Naive thymus-derived CD4-positive, alpha-beta T cell (primary cell): ENCODE data around the gene CRADD. TPM values are rescaled to one million over a fixed set of nuclear protein-coding genes. Genes with fewer than 3 reads are reported as not detected.
A peak's percentile ranks its signal among the peaks of the same experiment; 100 is the strongest.

ENCODE experiments used
- ATAC-seq: fragments of 150-1000 bp; cut with Tn5 transposase; 2 replicates; pipeline ENCODE4 v1.10.0; 2021; ENCODE audit warnings: mild to moderate bottlenecking, moderate library complexity
- CTCF ChIA-PET: fragments of 350-600 bp; sonication (Branson Sonifier 250); formaldehyde crosslinking; loops from one replicate; lab custom pipeline; 2021; ENCODE audit warnings: antibody characterized with exemption; lab: Charles Lee
- POLR2A ChIA-PET: fragments of 350-600 bp; sonication (Branson Sonifier 250); formaldehyde crosslinking; loops from one replicate; lab custom pipeline; 2021; ENCODE audit warnings: antibody characterized with exemption, inconsistent platforms; lab: Charles Lee
- DNase-seq, 9 donors: peaks; one replicate each; pipeline versions ENCODE4 v3.0.0 to v3.0.0-alpha.2; 2020 to 2022; ENCODE audit warnings: mixed read lengths in 1 of 9
- H3K27ac ChIP-seq: one replicate; pipeline ENCODE4 v1.7.0; 2013; ENCODE audit warnings: mild to moderate bottlenecking, low read depth, low read length, moderate library complexity
- H3K27me3 ChIP-seq, 2 donors: one replicate each; pipeline ENCODE4 v1.7.0; 2013; ENCODE audit warnings: low read length in 2 of 2, mild to moderate bottlenecking in 2 of 2, moderate library complexity in 2 of 2; ENCODE audit not compliant: control insufficient read depth in 2 of 2, insufficient read depth in 2 of 2
- H3K36me3 ChIP-seq, 3 experiments: 1 replicate in 2 of 3; 2 replicates in 1 of 3; pipeline ENCODE4 v1.7.0; 2013; ENCODE audit warnings: low read length in 3 of 3, mild to moderate bottlenecking in 3 of 3, moderate library complexity in 1 of 3; ENCODE audit not compliant: insufficient read depth in 3 of 3, control insufficient read depth in 2 of 3
- H3K4me1 ChIP-seq, 2 donors: one replicate each; pipeline ENCODE4 v1.7.0; 2013; ENCODE audit warnings: low read length in 2 of 2, mild to moderate bottlenecking in 2 of 2, moderate library complexity in 1 of 2; ENCODE audit not compliant: control insufficient read depth in 2 of 2, insufficient read depth in 2 of 2
- H3K4me3 ChIP-seq: 2 replicates; pipeline ENCODE4 v1.7.0; 2013; ENCODE audit warnings: mild to moderate bottlenecking, low read length
- H3K9me3 ChIP-seq, 3 experiments: 1 replicate in 2 of 3; 2 replicates in 1 of 3; pipeline ENCODE4 v1.7.0; 2013; ENCODE audit warnings: low read length in 3 of 3; ENCODE audit not compliant: control insufficient read depth in 2 of 3
- H3K27ac Mint-ChIP-seq, 9 donors: one replicate each; pipeline ENCODE4 v1.8.0; 2020 to 2022; ENCODE audit warnings: mixed read lengths in 9 of 9, mild to moderate bottlenecking in 8 of 9, moderate library complexity in 5 of 9, inconsistent platforms in 2 of 9
- H3K27me3 Mint-ChIP-seq, 5 donors: one replicate each; pipeline ENCODE4 v1.8.0; 2021 to 2022; ENCODE audit warnings: mixed read lengths in 5 of 5, mild to moderate bottlenecking in 1 of 5
- H3K36me3 Mint-ChIP-seq, 5 donors: one replicate each; pipeline ENCODE4 v1.8.0; 2020 to 2022; ENCODE audit warnings: mixed read lengths in 5 of 5, mild to moderate bottlenecking in 3 of 5, inconsistent platforms in 1 of 5
- H3K4me1 Mint-ChIP-seq, 7 donors: one replicate each; pipeline ENCODE4 v1.8.0; 2020 to 2022; ENCODE audit warnings: mixed read lengths in 7 of 7, mild to moderate bottlenecking in 3 of 7, inconsistent platforms in 1 of 7
- H3K4me3 Mint-ChIP-seq, 10 donors: one replicate each; pipeline ENCODE4 v1.8.0; 2020 to 2022; ENCODE audit warnings: mild to moderate bottlenecking in 10 of 10, mixed read lengths in 10 of 10, moderate library complexity in 6 of 10, inconsistent platforms in 2 of 10
- H3K9me3 Mint-ChIP-seq, 11 donors: one replicate each; pipeline ENCODE4 v1.8.0; 2020 to 2022; ENCODE audit warnings: mixed read lengths in 11 of 11, mild to moderate bottlenecking in 4 of 11, inconsistent platforms in 1 of 11, moderate library complexity in 1 of 11
- intact Hi-C, 2 donors: fragments of 100-400 bp; cut with micrococcal nuclease; formaldehyde crosslinking; loops; one replicate each; pipeline ENCODE4 v1.15.1; 2023
- polyA plus RNA-seq, 2 donors: library from polyadenylated mRNA; unstranded; fragments of 300-500 nt; fragmentation: Illumina TruSeq; gene quantifications; one replicate each; pipeline ENCODE4 v1.2.3, GENCODE V29; 2021
- total RNA-seq, 6 experiments: library from RNA in 5 of 6; stranded (reverse) in 5 of 6; gene quantifications; 1 replicate in 5 of 6; 2 replicates in 1 of 6; pipeline ENCODE4 v1.2.3 and lab custom pipeline; 2021 to 2026

Gene CRADD
- total and polyA plus RNA-seq, 7 experiments from 2014 or later, result 11.4 to 17.1 (median 13.8) TPM

GRCh38 chr12:93841671-93842070 lies 164.5 kb downstream of the CRADD start:
- DNase-seq (no peak), ATAC-seq (no peak)
- H3K4me3 ChIP-seq, result no peak overlapping the region
- H3K4me1 ChIP-seq, result no peaks in the 10 kb centered on the region
- Mint-ChIP-seq H3K27ac (no peak overlapping the region), H3K27me3 (no peaks in the 10 kb centered on the region), H3K4me1 (peaks cover 0 to 13% (median 0%) of the 10 kb centered on the region in 7 donors), H3K9me3 (peaks cover 0 to 6% (median 0%) of the 10 kb centered on the region in 11 donors), H3K36me3 (peaks cover 0 to 52% (median 24%) of the 10 kb centered on the region in 5 donors), H3K4me3 (no peak overlapping the region)
- no peak overlapping the region for H3K27ac ChIP-seq
- POLR2A ChIA-PET, result no interaction called here
- CTCF ChIA-PET, result no interaction called here
- intact Hi-C loops, result no loop called here
- H3K36me3 ChIP-seq, result no peaks in the 10 kb centered on the region
- no peaks in the 10 kb centered on the region for H3K27me3 ChIP-seq
- H3K9me3 ChIP-seq, result no peaks in the 10 kb centered on the region

- Histone ChIP-seq H3K4me3 (no peak overlapping the region), H3K27ac (no peak overlapping the region), H3K27me3 (no peaks in the 10 kb centered on the region), H3K9me3 (no peaks in the 10 kb centered on the region), H3K36me3 (no peaks in the 10 kb centered on the region), H3K4me1 (no peaks in the 10 kb centered on the region)
- Mint-ChIP-seq H3K9me3 (peaks cover 0 to 14% (median 0%) of the 10 kb centered on the region in 11 donors), H3K27me3 (no peaks in the 10 kb centered on the region), H3K4me1 (peaks cover 12 to 33% (median 19%) of the 10 kb centered on the region in 7 donors), H3K4me3 (no peak overlapping the region), H3K36me3 (peaks cover 0 to 48% (median 35%) of the 10 kb centered on the region in 5 donors), H3K27ac (peak overlapping the region in 1 of 9 donors; percentile 47)
- ATAC-seq (no peak), DNase-seq (no peak)
- CTCF ChIA-PET, result interaction anchor here (1.2 kb wide), 1 partner anchor 258 kb away, joined by 3 read pairs; no protein-coding TSS in a partner anchor
- POLR2A ChIA-PET, result no interaction called here
- intact Hi-C loops, result no loop called here
Measured at GRCh38 chr12:93844164-93844784, 167.1 kb downstream of the CRADD start.

GRCh38 chr12:93846936-93847516 lies 169.9 kb downstream of the CRADD start:
- peak overlapping the region in 1 of 10 donors; percentile 68 for H3K4me3 Mint-ChIP-seq
- ChIA-PET POLR2A (no interaction called here), CTCF (interaction anchor here (1.1 kb wide), 1 partner anchor 254 kb away, joined by 3 read pairs; no protein-coding TSS in a partner anchor)
- H3K9me3 Mint-ChIP-seq, result peaks cover 0 to 16% (median 1%) of the 10 kb centered on the region in 11 donors
- H3K36me3 Mint-ChIP-seq, result peaks cover 6 to 49% (median 42%) of the 10 kb centered on the region in 5 donors
- Histone ChIP-seq H3K4me3 (no peak overlapping the region), H3K9me3 (no peaks in the 10 kb centered on the region), H3K4me1 (peaks cover 0 to 13% of the 10 kb centered on the region in 2 donors), H3K36me3 (no peaks in the 10 kb centered on the region), H3K27ac (no peak overlapping the region), H3K27me3 (no peaks in the 10 kb centered on the region)
- peak overlapping the region in 2 of 9 donors; percentile 1 to 85 for H3K27ac Mint-ChIP-seq
- intact Hi-C loops, result loop anchor here in 1 of 2 donors (1.0 to 5.0 kb wide), 6 partner anchors 34 to 920 kb away; partner anchors contain the start of genes CRADD and EEA1
- DNase-seq, result no peak
- peaks cover 12 to 53% (median 23%) of the 10 kb centered on the region in 7 donors for H3K4me1 Mint-ChIP-seq
- H3K27me3 Mint-ChIP-seq, result no peaks in the 10 kb centered on the region
- no peak for ATAC-seq

GRCh38 chr12:93847517-93848474 lies 170.6 kb downstream of the CRADD start:
- CTCF ChIA-PET, result interaction anchor here (0.7 to 1.1 kb wide), 2 partner anchors 23 to 253 kb away, joined by 3 read pairs; no protein-coding TSS in a partner anchor
- Histone ChIP-seq H3K27me3 (no peaks in the 10 kb centered on the region), H3K9me3 (no peaks in the 10 kb centered on the region), H3K4me3 (no peak overlapping the region), H3K36me3 (no peaks in the 10 kb centered on the region), H3K4me1 (peaks cover 0 to 13% of the 10 kb centered on the region in 2 donors), H3K27ac (no peak overlapping the region)
- Mint-ChIP-seq H3K36me3 (peaks cover 6 to 45% (median 43%) of the 10 kb centered on the region in 5 donors), H3K27me3 (no peaks in the 10 kb centered on the region), H3K4me1 (peaks cover 12 to 61% (median 23%) of the 10 kb centered on the region in 7 donors), H3K9me3 (peaks cover 0 to 16% (median 1%) of the 10 kb centered on the region in 11 donors), H3K4me3 (peak overlapping the region in 2 of 10 donors; percentile 59 to 68), H3K27ac (peak overlapping the region in 3 of 9 donors; percentile 31 to 85 (median 46))
- ATAC-seq (peak; percentile 40), DNase-seq (no peak)
- POLR2A ChIA-PET, result no interaction called here
- intact Hi-C loops, result loop anchor here in 1 of 2 donors (1.0 to 5.0 kb wide), 6 partner anchors 34 to 920 kb away; partner anchors contain the start of genes CRADD and EEA1

GRCh38 chr12:93848523-93849101 lies 171.4 kb downstream of the CRADD start:
- no peak overlapping the region for H3K27ac ChIP-seq
- POLR2A ChIA-PET, result interaction anchor here (0.9 kb wide), 1 partner anchor 12 kb away, joined by 3 read pairs; no protein-coding TSS in a partner anchor
- ATAC-seq, result peak; percentile 74

More at GRCh38 chr12:93848523-93849101, 171.4 kb downstream of the CRADD start:
- H3K36me3 ChIP-seq, result no peaks in the 10 kb centered on the region
- CTCF ChIA-PET, result interaction anchor here (0.7 to 1.1 kb wide), 2 partner anchors 22 to 252 kb away, joined by 3 read pairs; no protein-coding TSS in a partner anchor
- Mint-ChIP-seq H3K27me3 (no peaks in the 10 kb centered on the region), H3K9me3 (peaks cover 0 to 16% (median 1%) of the 10 kb centered on the region in 11 donors), H3K4me3 (peak overlapping the region in 7 of 10 donors; percentile 9 to 59 (median 37)), H3K27ac (peak overlapping the region in 8 of 9 donors; percentile 31 to 85 (median 38)), H3K36me3 (peaks cover 6 to 49% (median 46%) of the 10 kb centered on the region in 5 donors), H3K4me1 (peaks cover 12 to 65% (median 23%) of the 10 kb centered on the region in 7 donors)
- no peaks in the 10 kb centered on the region for H3K9me3 ChIP-seq
- H3K27me3 ChIP-seq, result no peaks in the 10 kb centered on the region
- H3K4me1 ChIP-seq, result peaks cover 0 to 13% of the 10 kb centered on the region in 2 donors
- intact Hi-C loops, result loop anchor here in 1 of 2 donors (5.0 kb wide), 4 partner anchors 49 to 921 kb away; partner anchors contain the start of genes CRADD and EEA1
- H3K4me3 ChIP-seq, result no peak overlapping the region
- peak in 2 of 9 donors; percentile 3 to 6 for DNase-seq
